NT2/D1 (cell line): ENCODE data around the gene PDE7B.

ENCODE experiments used
- YY1 ChIP-seq: IDR thresholded peaks from 2 replicates; pipeline ENCODE4 v1.6.1; 2011; ENCODE audit not compliant: insufficient read length, insufficient read depth
- ZNF274 ChIP-seq: IDR thresholded peaks from 2 replicates; pipeline ENCODE4 v1.6.1; 2011; ENCODE audit warnings: mild to moderate bottlenecking, low read depth, low read length

GRCh38 chr6:136079701-136080565 lies 228.4 kb downstream of the PDE7B start:
- TF ChIP-seq ZNF274, result no peak
- no peak for TF ChIP-seq YY1
